Measurements from ENCODE around the gene LIN7B.
"Not testable (repeated sequence)": the region's sequence is repeated elsewhere in the genome, so short reads cannot be mapped to it uniquely, and the experiment has no call there.

The LIN7B gene

GRCh38 chr19:49119411-49120324 lies 5.5 kb downstream of the LIN7B start, which contains the start of gene PPFIA3:
Gene PPFIA3 (plus strand): TSS chr19:49119544. CDS start chr19:49127874, 8,330 bp downstream.
- peak; percentile 45 for DNase-seq

- no peak for DNase-seq
These were observed 6.1 kb downstream of the LIN7B start for GRCh38 chr19:49120325-49120683.

- no peak for DNase-seq
These were observed 6.7 kb downstream of the LIN7B start for GRCh38 chr19:49120868-49121267.

- DNase-seq = not testable (repeated sequence)
These were observed 7.7 kb downstream of the LIN7B start for GRCh38 chr19:49121841-49122240.

- DNase-seq = not testable (repeated sequence)
These were observed 9.1 kb downstream of the LIN7B start for GRCh38 chr19:49123285-49123684.

- no peak for DNase-seq
These were observed 11.0 kb downstream of the LIN7B start for GRCh38 chr19:49125025-49125731.

GRCh38 chr19:49126575-49126974 lies 12.4 kb downstream of the LIN7B start:
- no peak for DNase-seq

GRCh38 chr19:49127225-49127624 lies 13.1 kb downstream of the LIN7B start:
- DNase-seq = not testable (repeated sequence)

- peak; percentile 95 for DNase-seq
These were observed 13.7 kb downstream of the LIN7B start for GRCh38 chr19:49127674-49128544.

- no peak for DNase-seq
These were observed 14.5 kb downstream of the LIN7B start for GRCh38 chr19:49128545-49129237.

GRCh38 chr19:49129238-49129583 lies 15.0 kb downstream of the LIN7B start:
- no peak for DNase-seq

GRCh38 chr19:49130325-49130724 lies 16.2 kb downstream of the LIN7B start:
- DNase-seq = no peak

- DNase-seq = no peak
These were observed 18.9 kb downstream of the LIN7B start for GRCh38 chr19:49132974-49133609.

GRCh38 chr19:49133621-49134454 lies 19.7 kb downstream of the LIN7B start:
- DNase-seq = no peak

GRCh38 chr19:49135686-49136085 lies 21.5 kb downstream of the LIN7B start:
- no peak for DNase-seq

- no peak for DNase-seq
These were observed 22.6 kb downstream of the LIN7B start for GRCh38 chr19:49136771-49137171.

GRCh38 chr19:49140951-49141350 lies 26.8 kb downstream of the LIN7B start:
- no peak for DNase-seq

GRCh38 chr19:49141352-49141751 lies 27.2 kb downstream of the LIN7B start:
- DNase-seq = no peak

GRCh38 chr19:49142866-49143335 lies 28.7 kb downstream of the LIN7B start:
- DNase-seq = peak; percentile 78

GRCh38 chr19:49145573-49146407 lies 31.6 kb downstream of the LIN7B start:
- DNase-seq = no peak
